GM10847 (cell line): ENCODE data around the gene RPL3.

Source experiments
- POLR2A ChIP-seq: IDR thresholded peaks from 2 replicates; pipeline ENCODE4 v1.6.1; 2011; ENCODE audit not compliant: insufficient read length; ENCODE audit errors: extremely low read depth

Gene RPL3

GRCh38 chr22:39319284-39320022 is at the start of gene RPL3:
Gene RPL3, minus strand, starts transcription at chr22:39319623. Its CDS starts 26 bp downstream, at chr22:39319597.
- peak; percentile 100 for TF ChIP-seq POLR2A

- no peak for TF ChIP-seq POLR2A
Measured at GRCh38 chr22:39369186-39369585, 49.8 kb upstream of the RPL3 start.

- no peak for TF ChIP-seq POLR2A
Measured at GRCh38 chr22:39368461-39368911, 49.1 kb upstream of the RPL3 start.

- no peak for TF ChIP-seq POLR2A
Measured at GRCh38 chr22:39367035-39367434, 47.6 kb upstream of the RPL3 start.

- TF ChIP-seq POLR2A = no peak
Measured at GRCh38 chr22:39365492-39365780, 46.0 kb upstream of the RPL3 start.

GRCh38 chr22:39364714-39365491 is 45.5 kb upstream of the RPL3 start:
- no peak for TF ChIP-seq POLR2A

- TF ChIP-seq POLR2A = no peak
Measured at GRCh38 chr22:39363751-39364515, 44.5 kb upstream of the RPL3 start.

- no peak for TF ChIP-seq POLR2A
Measured at GRCh38 chr22:39362932-39363331, 43.5 kb upstream of the RPL3 start.

GRCh38 chr22:39362271-39362670 is 42.8 kb upstream of the RPL3 start:
- no peak for TF ChIP-seq POLR2A

- no peak for TF ChIP-seq POLR2A
Measured at GRCh38 chr22:39361496-39361895, 42.1 kb upstream of the RPL3 start.

- no peak for TF ChIP-seq POLR2A
Measured at GRCh38 chr22:39360674-39361413, 41.4 kb upstream of the RPL3 start.

GRCh38 chr22:39360242-39360641 is 40.8 kb upstream of the RPL3 start:
- TF ChIP-seq POLR2A = no peak

GRCh38 chr22:39359659-39360195 is 40.3 kb upstream of the RPL3 start:
- TF ChIP-seq POLR2A = no peak

GRCh38 chr22:39356464-39356863 is 37.0 kb upstream of the RPL3 start:
- TF ChIP-seq POLR2A = no peak

GRCh38 chr22:39355080-39355479 is 35.7 kb upstream of the RPL3 start:
- TF ChIP-seq POLR2A = no peak
